Measurements from ENCODE around the gene TBC1D22A.

DNA sequence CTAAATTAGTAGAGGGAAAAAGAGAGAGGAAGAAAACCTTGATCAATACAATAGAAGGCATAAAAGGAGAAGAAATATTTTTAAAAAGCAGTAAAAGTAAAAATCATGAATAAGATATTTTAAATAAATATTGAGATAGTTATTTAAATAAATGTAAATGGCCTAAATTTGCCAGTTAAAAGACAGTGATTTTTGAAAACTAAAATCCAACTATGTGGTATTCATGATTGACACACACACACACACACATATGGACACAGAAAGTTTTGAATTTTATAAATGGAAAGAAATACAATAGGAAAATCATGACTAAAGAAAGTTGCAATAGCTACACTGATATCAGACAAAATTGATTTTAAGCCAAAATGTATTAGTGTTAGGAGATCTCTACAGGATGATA is 313.1 kb downstream of the TBC1D22A start:
- TF ChIP-seq, protein P1, sequence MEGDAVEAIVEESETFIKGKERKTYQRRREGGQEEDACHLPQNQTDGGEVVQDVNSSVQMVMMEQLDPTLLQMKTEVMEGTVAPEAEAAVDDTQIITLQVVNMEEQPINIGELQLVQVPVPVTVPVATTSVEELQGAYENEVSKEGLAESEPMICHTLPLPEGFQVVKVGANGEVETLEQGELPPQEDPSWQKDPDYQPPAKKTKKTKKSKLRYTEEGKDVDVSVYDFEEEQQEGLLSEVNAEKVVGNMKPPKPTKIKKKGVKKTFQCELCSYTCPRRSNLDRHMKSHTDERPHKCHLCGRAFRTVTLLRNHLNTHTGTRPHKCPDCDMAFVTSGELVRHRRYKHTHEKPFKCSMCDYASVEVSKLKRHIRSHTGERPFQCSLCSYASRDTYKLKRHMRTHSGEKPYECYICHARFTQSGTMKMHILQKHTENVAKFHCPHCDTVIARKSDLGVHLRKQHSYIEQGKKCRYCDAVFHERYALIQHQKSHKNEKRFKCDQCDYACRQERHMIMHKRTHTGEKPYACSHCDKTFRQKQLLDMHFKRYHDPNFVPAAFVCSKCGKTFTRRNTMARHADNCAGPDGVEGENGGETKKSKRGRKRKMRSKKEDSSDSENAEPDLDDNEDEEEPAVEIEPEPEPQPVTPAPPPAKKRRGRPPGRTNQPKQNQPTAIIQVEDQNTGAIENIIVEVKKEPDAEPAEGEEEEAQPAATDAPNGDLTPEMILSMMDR (IDR thresholded peaks at IDR 0.05; ENCODE audit: low read length): no peak
- TF ChIP-seq EZH2phosphoT487 (IDR thresholded peaks at IDR 0.05; ENCODE audit: low read length): no peak
- no peak for TF ChIP-seq EZH2 (optimal IDR thresholded peaks at IDR 0.05; ENCODE audit: low read depth, low read length)
